ENCODE measurements around the gene MCU.
"Not testable (repeated sequence)": the region's sequence is repeated elsewhere in the genome, so short reads cannot be mapped to it uniquely, and the experiment has no call there.

The MCU gene

GRCh38 chr10:72692994-72693781, 1.2 kb downstream of the MCU start:
- no peak for TF ChIP-seq POLR2A (IDR thresholded peaks at IDR 0.05; ENCODE audit: low read length)
- no peak for TF ChIP-seq GATA1 (IDR thresholded peaks at IDR 0.05; ENCODE audit: low read depth, low read length)
- peak; percentile 28 to 41 for DNase-seq

DNA sequence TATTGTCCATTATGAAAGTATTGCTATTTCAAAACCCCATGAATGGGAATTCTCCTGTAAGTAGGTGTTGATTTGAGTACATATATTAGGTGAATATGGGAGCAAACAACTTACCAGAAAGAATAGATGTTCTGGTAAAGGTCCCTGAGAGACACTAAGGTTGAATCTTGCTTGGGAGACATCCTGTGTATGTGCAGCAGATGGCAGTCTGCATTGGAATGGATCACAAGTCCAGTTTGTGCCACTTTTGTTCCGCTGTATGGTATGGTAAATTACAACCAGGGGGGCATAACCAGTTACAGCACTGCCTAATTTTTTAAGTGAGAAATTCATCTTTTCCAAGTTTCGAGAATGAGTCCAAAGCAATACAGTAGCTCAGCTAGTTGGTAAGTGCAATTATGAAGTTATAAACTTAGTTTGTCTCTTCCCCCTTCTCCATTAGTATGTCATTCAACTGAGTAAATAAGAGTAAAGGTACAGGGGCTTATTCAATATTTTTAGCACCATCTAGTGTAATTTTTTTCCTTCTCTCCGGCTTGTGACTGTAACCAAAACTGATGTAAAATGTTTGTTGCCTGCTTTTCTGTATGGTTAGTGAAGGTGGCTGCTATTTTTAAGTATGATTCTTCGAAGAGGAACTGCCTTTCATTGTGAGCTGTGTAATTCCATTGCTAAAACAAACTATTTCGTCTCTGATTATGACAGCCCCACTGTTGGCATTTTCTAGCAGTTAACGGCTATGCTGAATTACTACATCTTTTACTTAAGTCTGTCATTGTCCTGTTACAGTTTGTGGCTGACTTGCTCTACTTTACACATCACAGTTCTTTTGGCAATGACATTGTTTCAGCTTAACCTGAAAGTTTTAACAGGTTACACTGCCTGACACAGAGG, 2.8 kb downstream of the MCU start:
- peak; percentile 39 to 44 for DNase-seq
- TF ChIP-seq POLR2A (IDR thresholded peaks at IDR 0.05; ENCODE audit: low read length) (no peak), GATA1 (IDR thresholded peaks at IDR 0.05; ENCODE audit: low read depth, low read length) (no peak)

DNA sequence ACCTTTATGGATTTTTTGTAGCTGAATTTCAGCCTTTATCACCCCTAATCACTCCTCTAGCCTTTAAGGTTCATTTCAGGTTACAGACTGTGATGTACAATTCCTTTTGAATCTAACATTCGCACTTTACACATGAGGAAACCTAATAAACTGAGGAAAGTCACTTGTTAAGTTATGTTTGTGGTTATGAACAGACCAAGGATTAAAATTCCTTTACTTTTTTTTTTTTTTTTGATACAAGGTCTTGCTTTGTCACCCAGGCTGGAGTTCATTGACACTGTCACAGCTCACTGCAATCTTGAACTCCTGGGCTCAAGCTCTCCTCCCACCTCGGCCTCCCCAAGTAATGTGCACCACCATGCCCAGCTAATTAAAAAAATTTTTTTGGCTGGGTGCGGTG, 3.6 kb downstream of the MCU start:
- TF ChIP-seq GATA1 (IDR thresholded peaks at IDR 0.05; ENCODE audit: low read depth, low read length) (no peak), POLR2A (IDR thresholded peaks at IDR 0.05; ENCODE audit: low read length) (no peak)
- DNase-seq, result peak in 1 of 2 experiments; percentile 6

DNA sequence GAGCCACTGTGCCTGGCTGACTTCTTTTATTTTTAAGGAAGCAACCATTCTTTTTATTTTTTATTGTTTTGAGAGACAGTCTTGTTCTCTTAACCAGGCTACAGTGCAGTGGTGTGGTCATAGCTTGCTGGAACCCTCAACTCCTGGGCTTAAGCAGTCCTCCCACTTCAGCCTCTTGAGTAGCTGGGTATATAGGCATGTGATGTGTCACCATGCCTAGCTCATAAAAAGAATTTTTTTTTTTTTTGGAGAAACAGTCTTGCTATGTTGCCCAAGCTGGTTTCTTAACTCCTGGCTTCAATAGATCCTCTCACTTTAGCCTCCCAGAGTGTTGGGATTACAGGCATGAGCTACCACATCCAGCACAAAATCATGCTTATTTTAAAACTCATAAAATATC, 5.8 kb downstream of the MCU start:
- no peak for DNase-seq
- TF ChIP-seq POLR2A (IDR thresholded peaks at IDR 0.05; ENCODE audit: low read length) (no peak), GATA1 (IDR thresholded peaks at IDR 0.05; ENCODE audit: low read depth, low read length) (no peak)

DNA sequence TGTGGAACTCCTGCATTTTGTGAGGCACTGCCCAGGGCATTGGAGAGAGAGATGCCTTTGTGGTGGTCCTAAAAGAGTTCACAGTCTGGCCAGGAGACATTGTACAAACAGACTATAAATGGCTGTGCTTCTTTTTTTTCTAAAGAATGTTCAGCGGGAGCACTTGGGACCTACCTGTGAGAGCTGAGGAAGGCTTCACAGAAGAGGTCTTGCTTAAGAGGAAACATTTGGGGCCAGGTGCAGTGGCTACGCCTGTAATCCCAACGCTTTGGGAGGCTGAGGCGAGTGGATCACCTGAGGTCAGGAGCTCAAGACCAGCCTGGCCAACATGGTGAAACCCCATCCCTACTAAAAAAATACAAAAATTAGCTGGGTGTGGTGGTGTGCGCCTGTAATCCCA, 10.5 kb downstream of the MCU start:
- not testable (repeated sequence) for DNase-seq

- DNase-seq, result no peak
- TF ChIP-seq GATA1 (IDR thresholded peaks at IDR 0.05; ENCODE audit: low read depth, low read length), result no peak
- no peak for TF ChIP-seq POLR2A (IDR thresholded peaks at IDR 0.05; ENCODE audit: low read length)
Measured at GRCh38 chr10:72702868-72703581, 11.1 kb downstream of the MCU start.

GRCh38 chr10:72704117-72704516, 12.2 kb downstream of the MCU start:
- TF ChIP-seq GATA1 (IDR thresholded peaks at IDR 0.05; ENCODE audit: low read depth, low read length) (no peak), POLR2A (IDR thresholded peaks at IDR 0.05; ENCODE audit: low read length) (no peak)
- no peak for DNase-seq

- DNase-seq, result peak in 1 of 2 experiments; percentile 2
- TF ChIP-seq POLR2A (IDR thresholded peaks at IDR 0.05; ENCODE audit: low read length), result no peak
- no peak for TF ChIP-seq GATA1 (IDR thresholded peaks at IDR 0.05; ENCODE audit: low read depth, low read length)
Measured at GRCh38 chr10:72709041-72709440, 17.1 kb downstream of the MCU start.

- DNase-seq, result no peak
- no peak for TF ChIP-seq GATA1 (IDR thresholded peaks at IDR 0.05; ENCODE audit: low read depth, low read length)
- no peak for TF ChIP-seq POLR2A (IDR thresholded peaks at IDR 0.05; ENCODE audit: low read length)
Measured at GRCh38 chr10:72712136-72712535, 20.2 kb downstream of the MCU start.

GRCh38 chr10:72719941-72720592, 28.1 kb downstream of the MCU start:
- no peak for TF ChIP-seq GATA1 (IDR thresholded peaks at IDR 0.05; ENCODE audit: low read depth, low read length)
- no peak for TF ChIP-seq POLR2A (IDR thresholded peaks at IDR 0.05; ENCODE audit: low read length)

DNA sequence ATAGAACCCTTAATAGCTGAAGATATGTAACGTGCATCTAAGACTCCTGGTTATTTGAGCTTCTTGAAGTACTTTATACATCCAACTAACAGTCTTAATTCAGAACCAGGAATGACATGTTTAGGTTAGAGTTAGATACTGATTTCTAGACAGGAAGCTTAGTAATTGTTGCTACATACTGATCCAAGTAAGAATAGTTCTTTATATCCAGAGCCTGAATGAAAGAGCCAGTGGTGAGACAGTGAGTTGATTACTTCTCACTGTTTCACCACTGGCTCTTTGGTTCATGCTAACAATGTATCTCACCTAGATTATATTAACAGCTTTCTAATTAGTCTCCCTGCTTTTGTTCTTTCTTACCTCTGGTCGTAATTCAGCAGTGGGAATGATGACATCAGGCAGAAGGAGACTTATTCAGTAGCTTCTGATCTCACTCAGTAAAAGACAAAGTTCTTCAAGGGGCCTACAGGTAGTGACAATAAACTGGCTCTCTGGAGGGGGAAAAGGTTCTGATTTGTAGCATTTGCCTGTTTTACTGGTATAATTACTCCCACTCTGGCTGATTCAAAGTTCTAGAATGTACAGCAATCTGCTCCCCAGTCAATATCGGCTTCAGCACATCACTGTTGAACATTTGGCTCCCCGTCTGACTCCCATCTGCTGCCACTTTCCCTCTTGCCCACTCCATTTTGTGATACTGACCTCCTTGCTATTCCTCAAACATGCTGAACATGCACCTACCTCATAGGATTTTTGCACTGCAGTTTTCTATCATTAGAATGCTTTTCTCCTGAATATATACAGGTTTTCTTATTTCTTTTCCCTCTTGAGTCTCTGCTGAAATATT, 29.1 kb downstream of the MCU start:
- DNase-seq, result no peak
- TF ChIP-seq GATA1 (IDR thresholded peaks at IDR 0.05; ENCODE audit: low read depth, low read length), result no peak
- no peak for TF ChIP-seq POLR2A (IDR thresholded peaks at IDR 0.05; ENCODE audit: low read length)

More at GRCh38 chr10:72719941-72720592, 28.1 kb downstream of the MCU start:
- DNase-seq, result peak in 1 of 2 experiments; percentile 6

GRCh38 chr10:72727130-72727529, 35.2 kb downstream of the MCU start:
- TF ChIP-seq GATA1 (IDR thresholded peaks at IDR 0.05; ENCODE audit: low read depth, low read length) (no peak), POLR2A (IDR thresholded peaks at IDR 0.05; ENCODE audit: low read length) (no peak)
- DNase-seq, result no peak

GRCh38 chr10:72728462-72728861, 36.5 kb downstream of the MCU start:
- no peak for DNase-seq
- TF ChIP-seq GATA1 (IDR thresholded peaks at IDR 0.05; ENCODE audit: low read depth, low read length) (no peak), POLR2A (IDR thresholded peaks at IDR 0.05; ENCODE audit: low read length) (no peak)
